CD4-positive, CD25-positive, alpha-beta regulatory T cell (primary cell): ENCODE data around the gene CD70. TPM values are rescaled to one million over a fixed set of nuclear protein-coding genes. Genes with fewer than 3 reads are reported as not detected.
"Not testable (repeated sequence)": the region's sequence is repeated elsewhere in the genome, so short reads cannot be mapped to it uniquely, and the experiment has no call there.

Experiments
- ATAC-seq, 2 donors: fragments of 150-1000 bp; cut with Tn5 transposase; one replicate each; pipeline ENCODE4 v1.10.0; 2021; ENCODE audit warnings: low read depth in 2 of 2, moderate number of reproducible peaks in 2 of 2, moderate library complexity in 1 of 2
- DNase-seq, 3 donors: peaks; one replicate each; pipeline versions ENCODE4 v3.0.0 to v3.0.0-alpha.2; 2012 to 2022; ENCODE audit warnings: mixed read lengths in 1 of 3
- H3K27ac ChIP-seq: one replicate; pipeline ENCODE4 v1.7.0; 2013; ENCODE audit warnings: mild to moderate bottlenecking, low read length; ENCODE audit not compliant: insufficient read depth, poor library complexity, severe bottlenecking
- H3K27me3 ChIP-seq: one replicate; pipeline ENCODE4 v1.7.0; 2013; ENCODE audit warnings: low read length; ENCODE audit not compliant: control insufficient read depth, insufficient read depth
- H3K36me3 ChIP-seq: one replicate; pipeline ENCODE4 v1.7.0; 2013; ENCODE audit warnings: mild to moderate bottlenecking, low read length, moderate library complexity; ENCODE audit not compliant: control insufficient read depth, insufficient read depth
- H3K4me1 ChIP-seq: 2 replicates; pipeline ENCODE4 v1.7.0; 2013; ENCODE audit warnings: mild to moderate bottlenecking, low read length; ENCODE audit not compliant: insufficient read depth, control insufficient read depth, poor library complexity, severe bottlenecking
- H3K4me3 ChIP-seq: one replicate; pipeline ENCODE4 v1.7.0; 2013; ENCODE audit warnings: low read depth, mild to moderate bottlenecking, low read length, moderate library complexity
- H3K9me3 ChIP-seq, 2 experiments: 1 replicate in 1 of 2; 2 replicates in 1 of 2; pipeline ENCODE4 v1.7.0; 2013; ENCODE audit warnings: low read length in 2 of 2, mild to moderate bottlenecking in 1 of 2, moderate library complexity in 1 of 2; ENCODE audit not compliant: control insufficient read depth in 2 of 2
- H3K27ac Mint-ChIP-seq, 3 donors: one replicate each; pipeline ENCODE4 v1.8.0; 2020 to 2022; ENCODE audit warnings: mild to moderate bottlenecking in 3 of 3, mixed read lengths in 3 of 3, moderate library complexity in 2 of 3
- H3K27me3 Mint-ChIP-seq: one replicate; pipeline ENCODE4 v1.8.0; 2022; ENCODE audit warnings: mild to moderate bottlenecking, mixed read lengths
- H3K36me3 Mint-ChIP-seq: one replicate; pipeline ENCODE4 v1.8.0; 2020; ENCODE audit warnings: mixed read lengths
- H3K4me1 Mint-ChIP-seq, 4 donors: one replicate each; pipeline ENCODE4 v1.8.0; 2020 to 2022; ENCODE audit warnings: mixed read lengths in 4 of 4, mild to moderate bottlenecking in 1 of 4
- H3K4me3 Mint-ChIP-seq, 4 donors: one replicate each; pipeline ENCODE4 v1.8.0; 2020 to 2022; ENCODE audit warnings: mild to moderate bottlenecking in 4 of 4, mixed read lengths in 4 of 4, moderate library complexity in 3 of 4
- H3K9me3 Mint-ChIP-seq, 7 donors: one replicate each; pipeline ENCODE4 v1.8.0; 2020 to 2022; ENCODE audit warnings: mixed read lengths in 7 of 7, mild to moderate bottlenecking in 3 of 7, moderate library complexity in 2 of 7
- polyA plus RNA-seq, 4 donors: library from polyadenylated mRNA; unstranded; fragments of 300-500 nt; fragmentation: Illumina TruSeq; gene quantifications; one replicate each; pipeline ENCODE4 v1.2.3, GENCODE V29; 2021
- total RNA-seq: library from RNA; stranded (reverse); gene quantifications from one replicate; pipeline ENCODE4 v1.2.3, GENCODE V29; 2022

Gene CD70, protein sequence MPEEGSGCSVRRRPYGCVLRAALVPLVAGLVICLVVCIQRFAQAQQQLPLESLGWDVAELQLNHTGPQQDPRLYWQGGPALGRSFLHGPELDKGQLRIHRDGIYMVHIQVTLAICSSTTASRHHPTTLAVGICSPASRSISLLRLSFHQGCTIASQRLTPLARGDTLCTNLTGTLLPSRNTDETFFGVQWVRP
- 24.3 TPM for total RNA-seq
- 10 to 100 TPM; 10.0 to 27.2 (median 17.7) TPM for polyA plus RNA-seq

- Histone ChIP-seq H3K27ac (peak within 1 kb of the TSS; percentile 58), H3K4me3 (peak within 1 kb of the TSS; percentile 61), H3K27me3 (peaks cover 9% of the 10 kb centered on the region), H3K9me3 (no peaks in the 10 kb centered on the region), H3K4me1 (peaks cover 55% of the 10 kb centered on the region), H3K36me3 (no peaks in the 10 kb centered on the region)
- Mint-ChIP-seq H3K4me1 (peaks cover 11 to 61% (median 33%) of the 10 kb centered on the region in 4 donors), H3K27ac (peak within 1 kb of the TSS in 2 of 3 donors; percentile 14 to 30), H3K27me3 (peaks cover 45% of the 10 kb centered on the region), H3K36me3 (no peaks in the 10 kb centered on the region), H3K9me3 (peaks cover 0 to 4% (median 0%) of the 10 kb centered on the region in 7 donors), H3K4me3 (peak within 1 kb of the TSS; percentile 86 to 94 (median 90))
- DNase-seq: peak; percentile 36 to 77 (median 41)
- peak; percentile 65 to 70 for ATAC-seq
These were observed at the start of gene CD70 for GRCh38 chr19:6590827-6591319. Gene CD70, minus strand, starts transcription at chr19:6591150. Its CDS starts 148 bp downstream, at chr19:6591002.

- peaks cover 16% of the 10 kb centered on the region for H3K4me1 ChIP-seq
- not testable (repeated sequence) for DNase-seq, H3K27ac ChIP-seq, H3K9me3 ChIP-seq, H3K27ac Mint-ChIP-seq, H3K4me3 ChIP-seq, H3K27me3 ChIP-seq, H3K36me3 ChIP-seq, H3K9me3 Mint-ChIP-seq, H3K27me3 Mint-ChIP-seq, H3K36me3 Mint-ChIP-seq, ATAC-seq
- Mint-ChIP-seq H3K4me1 (peaks cover 4 to 26% (median 13%) of the 10 kb centered on the region in 4 donors), H3K4me3 (peak overlapping the region in 1 of 4 donors; percentile 80)
These were observed 49.4 kb upstream of the CD70 start for GRCh38 chr19:6640333-6640732.

- H3K4me3 Mint-ChIP-seq: no peak overlapping the region
- H3K27me3 Mint-ChIP-seq: no peaks in the 10 kb centered on the region
- no peaks in the 10 kb centered on the region for H3K9me3 Mint-ChIP-seq
- Histone ChIP-seq H3K9me3 (no peaks in the 10 kb centered on the region), H3K4me3 (no peak overlapping the region), H3K36me3 (no peaks in the 10 kb centered on the region), H3K4me1 (peaks cover 16% of the 10 kb centered on the region), H3K27ac (no peak overlapping the region), H3K27me3 (no peaks in the 10 kb centered on the region)
- DNase-seq (peak in 1 of 3 donors; percentile 31), ATAC-seq (peak in 1 of 2 donors; percentile 25)
- peaks cover 4 to 26% (median 13%) of the 10 kb centered on the region in 4 donors for H3K4me1 Mint-ChIP-seq
- H3K36me3 Mint-ChIP-seq: no peaks in the 10 kb centered on the region
- H3K27ac Mint-ChIP-seq: no peak overlapping the region
These were observed 48.5 kb upstream of the CD70 start for GRCh38 chr19:6639439-6639838.

GRCh38 chr19:6633456-6633813, 42.5 kb upstream of the CD70 start:
- not testable (repeated sequence) for ATAC-seq, H3K4me3 ChIP-seq, H3K9me3 Mint-ChIP-seq, H3K27me3 Mint-ChIP-seq, H3K27ac ChIP-seq, H3K9me3 ChIP-seq, H3K36me3 ChIP-seq, H3K27me3 ChIP-seq, H3K4me1 ChIP-seq, H3K27ac Mint-ChIP-seq, H3K4me3 Mint-ChIP-seq, H3K36me3 Mint-ChIP-seq, DNase-seq
- H3K4me1 Mint-ChIP-seq: peaks cover 5 to 24% (median 11%) of the 10 kb centered on the region in 4 donors

GRCh38 chr19:6632747-6633455, 42.0 kb upstream of the CD70 start:
- not testable (repeated sequence) for ATAC-seq, H3K27me3 ChIP-seq, H3K4me3 Mint-ChIP-seq, H3K9me3 ChIP-seq, H3K4me3 ChIP-seq, H3K4me1 ChIP-seq, H3K36me3 ChIP-seq, H3K27ac ChIP-seq, H3K27me3 Mint-ChIP-seq, H3K9me3 Mint-ChIP-seq, H3K36me3 Mint-ChIP-seq
- Mint-ChIP-seq H3K27ac (peak overlapping the region in 1 of 3 donors; percentile 82), H3K4me1 (peaks cover 5 to 24% (median 11%) of the 10 kb centered on the region in 4 donors)
- DNase-seq: peak in 1 of 3 donors; percentile 49

DNA sequence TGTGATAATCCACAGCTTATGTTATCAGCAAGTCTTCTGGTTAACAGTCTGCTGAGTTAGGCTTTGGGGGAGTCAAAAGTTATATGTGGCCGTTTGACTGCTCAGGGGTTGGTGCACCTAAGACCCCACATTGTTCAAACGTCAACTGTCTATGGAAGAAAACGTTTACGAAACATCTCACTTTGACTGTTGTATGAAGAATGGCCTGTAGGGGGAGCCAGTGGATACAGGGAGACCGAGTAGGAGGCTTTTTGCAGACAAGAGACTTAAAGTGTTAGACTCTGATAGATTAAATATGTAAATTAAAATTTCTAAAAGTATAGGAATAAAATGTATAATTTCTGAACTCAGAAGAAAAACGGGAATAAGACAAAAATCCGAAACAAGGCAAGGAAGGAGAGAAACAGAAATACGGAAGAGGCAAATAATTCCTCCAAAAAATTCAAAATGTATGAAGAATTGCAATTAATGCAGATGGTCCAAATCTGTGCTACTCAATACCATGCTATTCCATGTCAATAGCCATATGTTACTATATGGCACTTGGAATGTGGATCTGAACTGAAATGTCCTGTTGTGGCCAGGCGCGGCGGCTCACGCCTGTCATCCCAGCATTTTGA, 41.2 kb upstream of the CD70 start:
- H3K4me3 Mint-ChIP-seq: peak overlapping the region in 1 of 4 donors; percentile 38

DNA sequence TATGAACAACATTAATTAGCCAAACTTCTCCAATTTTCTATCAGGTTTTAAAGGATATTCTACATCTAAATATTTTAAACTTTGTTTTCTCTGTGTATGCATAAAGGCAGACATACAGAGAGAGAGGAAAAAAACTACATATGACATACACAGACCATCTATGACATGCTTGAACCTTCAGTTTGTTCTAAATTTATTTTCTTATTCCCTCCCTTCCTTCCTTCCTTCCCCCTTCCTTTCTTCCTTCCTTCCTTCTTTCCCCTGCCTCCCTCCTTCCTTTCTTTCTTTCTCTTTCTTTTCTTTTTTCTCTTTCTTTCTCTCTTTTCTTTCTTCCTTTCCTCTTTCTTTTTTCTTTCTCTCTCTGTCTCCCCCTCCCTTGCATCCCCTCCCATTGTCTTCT, 35.8 kb upstream of the CD70 start:
- no peaks in the 10 kb centered on the region for H3K36me3 ChIP-seq
- H3K4me1 ChIP-seq: no peaks in the 10 kb centered on the region
- peaks cover 0 to 9% (median 3%) of the 10 kb centered on the region in 4 donors for H3K4me1 Mint-ChIP-seq
- no peak overlapping the region for H3K4me3 ChIP-seq
- no peak overlapping the region for H3K4me3 Mint-ChIP-seq
- H3K27me3 ChIP-seq: peaks cover 3% of the 10 kb centered on the region
- peaks cover 0 to 2% of the 10 kb centered on the region in 2 experiments for H3K9me3 ChIP-seq
- H3K36me3 Mint-ChIP-seq: no peaks in the 10 kb centered on the region
- no peak overlapping the region for H3K27ac ChIP-seq
- H3K27ac Mint-ChIP-seq: no peak overlapping the region
- ATAC-seq: no peak
- peaks cover 0 to 3% (median 0%) of the 10 kb centered on the region in 7 donors for H3K9me3 Mint-ChIP-seq
- peaks cover 12% of the 10 kb centered on the region for H3K27me3 Mint-ChIP-seq
- DNase-seq: no peak

More for the DNA sequence above, 41.2 kb upstream of the CD70 start:
- Mint-ChIP-seq H3K9me3 (peaks cover 0 to 3% (median 0%) of the 10 kb centered on the region in 7 donors), H3K27ac (peak overlapping the region in 2 of 3 donors; percentile 6 to 8), H3K27me3 (peaks cover 6% of the 10 kb centered on the region), H3K36me3 (no peaks in the 10 kb centered on the region), H3K4me1 (peaks cover 5 to 24% (median 11%) of the 10 kb centered on the region in 4 donors)
- Histone ChIP-seq H3K27me3 (no peaks in the 10 kb centered on the region), H3K36me3 (no peaks in the 10 kb centered on the region), H3K27ac (no peak overlapping the region), H3K9me3 (no peaks in the 10 kb centered on the region), H3K4me3 (no peak overlapping the region), H3K4me1 (no peaks in the 10 kb centered on the region)
- DNase-seq (peak; percentile 73 to 91 (median 83)), ATAC-seq (peak; percentile 74 to 79)
